GM23338 (cell line): Measurements from ENCODE around the gene SULT2B1. TPM values are rescaled to one million over a fixed set of nuclear protein-coding genes. Genes with fewer than 3 reads are reported as not detected.

Experiments
- ATAC-seq: fragments of 200-7000 bp; cut with Tn5 transposase; 3 replicates; pipeline ENCODE4 v1.9.1; 2020
- DNase-seq: peaks from one replicate; pipeline ENCODE4 v3.0.0-alpha.2; 2015; ENCODE audit warnings: low spot score
- H2AFZ ChIP-seq: fragments of 200-600 bp; sonication (generic); 2 replicates; pipeline ENCODE4 v1.8.0; 2016; ENCODE audit warnings: antibody characterized with exemption, mild to moderate bottlenecking, moderate library complexity
- H3F3A ChIP-seq: fragments of 200-600 bp; sonication (generic); replicated peaks from 2 replicates; pipeline ENCODE4 v1.8.0; 2017; ENCODE audit warnings: antibody characterized with exemption, mixed run types, low read depth
- H3K27ac ChIP-seq: fragments of 200-600 bp; sonication (generic); 2 replicates; pipeline ENCODE4 v1.6.1; 2016; ENCODE audit warnings: low read depth
- H3K27me3 ChIP-seq: fragments of 200-600 bp; sonication (generic); 2 replicates; pipeline ENCODE4 v1.8.0; 2016; ENCODE audit warnings: mild to moderate bottlenecking, mixed run types, moderate library complexity; ENCODE audit not compliant: insufficient read depth
- H3K36me3 ChIP-seq: fragments of 200-600 bp; sonication (generic); 2 replicates; pipeline ENCODE4 v1.8.0; 2016; ENCODE audit warnings: mild to moderate bottlenecking; ENCODE audit not compliant: insufficient read depth
- H3K4me1 ChIP-seq: fragments of 200-600 bp; sonication (generic); 2 replicates; pipeline ENCODE4 v1.8.0; 2016; ENCODE audit warnings: mild to moderate bottlenecking, moderate library complexity; ENCODE audit not compliant: insufficient read depth
- H3K4me2 ChIP-seq: fragments of 200-600 bp; sonication (generic); 2 replicates; pipeline ENCODE4 v1.7.1; 2017; ENCODE audit warnings: mixed run types
- H3K4me3 ChIP-seq: fragments of 200-600 bp; sonication (generic); 2 replicates; pipeline ENCODE4 v1.6.1; 2016; ENCODE audit warnings: mixed run types
- H3K79me2 ChIP-seq: fragments of 200-600 bp; sonication (generic); replicated peaks from 2 replicates; pipeline ENCODE4 v1.8.0; 2017; ENCODE audit warnings: mild to moderate bottlenecking; ENCODE audit not compliant: insufficient read depth
- H3K9me2 ChIP-seq: fragments of 200-600 bp; sonication (generic); 2 replicates; pipeline ENCODE4 v1.8.0; 2017; ENCODE audit not compliant: insufficient read depth
- H4K20me1 ChIP-seq: fragments of 200-600 bp; sonication (generic); replicated peaks from 2 replicates; pipeline ENCODE4 v1.8.0; 2017; ENCODE audit warnings: mild to moderate bottlenecking; ENCODE audit not compliant: insufficient read depth
- H3K27ac Mint-ChIP-seq: 2 replicates; pipeline ENCODE4 v1.8.0; 2020; ENCODE audit warnings: inconsistent platforms, mild to moderate bottlenecking, moderate library complexity, mixed read lengths
- H3K27me3 Mint-ChIP-seq: 3 replicates; pipeline ENCODE4 v1.8.0; 2022; ENCODE audit warnings: low read depth, mild to moderate bottlenecking, moderate library complexity, mixed read lengths, inconsistent platforms; ENCODE audit not compliant: insufficient read depth, poor library complexity
- H3K36me3 Mint-ChIP-seq: 3 replicates; pipeline ENCODE4 v1.8.0; 2021; ENCODE audit warnings: low read depth, mild to moderate bottlenecking, inconsistent platforms, moderate library complexity, mixed read lengths
- H3K4me1 Mint-ChIP-seq: 3 replicates; pipeline ENCODE4 v1.8.0; 2020; ENCODE audit warnings: mild to moderate bottlenecking, inconsistent platforms, mixed read lengths
- H3K4me3 Mint-ChIP-seq: 3 replicates; pipeline ENCODE4 v1.8.0; 2021; ENCODE audit warnings: moderate library complexity, mild to moderate bottlenecking, inconsistent platforms, mixed read lengths
- H3K9me3 Mint-ChIP-seq: 3 replicates; pipeline ENCODE4 v1.8.0; 2020; ENCODE audit warnings: moderate library complexity, mild to moderate bottlenecking, inconsistent platforms, mixed read lengths
- CREB1 ChIP-seq: fragments of 250-450 bp; sonication (Bioruptor Pico); IDR thresholded peaks from 2 replicates; pipeline ENCODE4 v1.5.0; 2020; ENCODE audit warnings: low read depth, mild to moderate bottlenecking, moderate library complexity
- EZH2 ChIP-seq: fragments of 200-600 bp; sonication (generic); IDR thresholded peaks from one replicate; pipeline ENCODE4 v1.8.0; 2017; ENCODE audit warnings: antibody characterized with exemption, mild to moderate bottlenecking, low read depth; ENCODE audit not compliant: unreplicated experiment
- EZH2phosphoT487 ChIP-seq: fragments of 200-600 bp; sonication (generic); IDR thresholded peaks from one replicate; pipeline ENCODE4 v1.8.1; 2018; ENCODE audit warnings: antibody characterized with exemption; ENCODE audit not compliant: unreplicated experiment
- JUNB ChIP-seq: IDR thresholded peaks from one replicate; pipeline ENCODE4 v1.6.1; 2016; ENCODE audit warnings: antibody characterized with exemption; ENCODE audit not compliant: unreplicated experiment
- NANOG ChIP-seq: IDR thresholded peaks from 2 replicates; pipeline ENCODE4 v1.6.1; 2016; ENCODE audit warnings: antibody characterized with exemption, borderline replicate concordance
- POLR2AphosphoS5 ChIP-seq: IDR thresholded peaks from 2 replicates; pipeline ENCODE4 v1.6.1; 2016; ENCODE audit warnings: antibody characterized with exemption, low read depth
- STAT1 ChIP-seq: IDR thresholded peaks from one replicate; pipeline ENCODE4 v1.6.1; 2016; ENCODE audit warnings: antibody characterized with exemption; ENCODE audit not compliant: unreplicated experiment
- ZNF114 ChIP-seq: fragments of 250-450 bp; sonication (Bioruptor Pico); IDR thresholded peaks from 2 replicates; pipeline ENCODE4 v1.5.0; 2020; ENCODE audit warnings: mild to moderate bottlenecking, moderate library complexity
- ZNF331 ChIP-seq: fragments of 250-450 bp; sonication (Bioruptor Pico); IDR thresholded peaks from 2 replicates; pipeline ENCODE4 v1.5.0; 2020; ENCODE audit warnings: low read depth, mild to moderate bottlenecking, moderate library complexity
- polyA plus RNA-seq: library from polyadenylated mRNA; unstranded; fragments of >200 nt; fragmentation: Nextera tagmentation; extraction: Ambion mirVana; gene quantifications from 2 replicates; pipeline ENCODE4 v1.2.1, GENCODE V29; 2016
- total RNA-seq: library from RNA; depleted of rRNA; stranded (reverse); fragments of >200 nt; shearing (Covaris generic); gene quantifications from 2 replicates; pipeline ENCODE4 v1.2.3, GENCODE V29; 2014
- TF ChIP-seq, protein P1 (sequence below), 2 experiments: fragments of 200-600 bp in 1 of 2; sonication (generic) in 1 of 2; conservative IDR thresholded peaks; 2 replicates each; pipeline versions ENCODE4 v1.5.1 to v1.6.1; 2016 to 2017; ENCODE audit warnings: antibody characterized with exemption in 2 of 2, low read depth in 2 of 2, mild to moderate bottlenecking in 2 of 2, moderate library complexity in 1 of 2
- TF ChIP-seq, protein P2 (sequence below): IDR thresholded peaks from 2 replicates; pipeline ENCODE4 v1.6.1; 2016; ENCODE audit warnings: antibody characterized with exemption

The SULT2B1 gene
- total and polyA plus RNA-seq, 2 experiments from 2014 or later = 1.3 to 2.5 TPM

- Histone ChIP-seq H4K20me1 (no peaks in the 10 kb centered on the region), H3K79me2 (no peaks in the 10 kb centered on the region), H3K27me3 (peaks cover 14% of the 10 kb centered on the region), H3K4me2 (peak overlapping the region; percentile 69), H3K27ac (no peak overlapping the region), H3F3A (peaks cover 49% of the 10 kb centered on the region), H3K36me3 (no peaks in the 10 kb centered on the region), H2AFZ (no peak overlapping the region), H3K4me1 (peaks cover 30% of the 10 kb centered on the region), H3K9me2 (no peaks in the 10 kb centered on the region), H3K4me3 (peak overlapping the region; percentile 29; the same call in 1 of the 2 replicates)
- Mint-ChIP-seq H3K4me1 (peaks cover 31% of the 10 kb centered on the region), H3K4me3 (peak overlapping the region; percentile 60), H3K27me3 (peaks cover 36% of the 10 kb centered on the region), H3K27ac (no peak overlapping the region), H3K36me3 (peaks cover 11% of the 10 kb centered on the region), H3K9me3 (no peaks in the 10 kb centered on the region; the same call in 2 of the 3 replicates)
- TF ChIP-seq STAT1 = no peak
- no peak for TF ChIP-seq POLR2AphosphoS5
- TF ChIP-seq EZH2phosphoT487 = no peak
- TF ChIP-seq NANOG = no peak
- TF ChIP-seq, protein P1, sequence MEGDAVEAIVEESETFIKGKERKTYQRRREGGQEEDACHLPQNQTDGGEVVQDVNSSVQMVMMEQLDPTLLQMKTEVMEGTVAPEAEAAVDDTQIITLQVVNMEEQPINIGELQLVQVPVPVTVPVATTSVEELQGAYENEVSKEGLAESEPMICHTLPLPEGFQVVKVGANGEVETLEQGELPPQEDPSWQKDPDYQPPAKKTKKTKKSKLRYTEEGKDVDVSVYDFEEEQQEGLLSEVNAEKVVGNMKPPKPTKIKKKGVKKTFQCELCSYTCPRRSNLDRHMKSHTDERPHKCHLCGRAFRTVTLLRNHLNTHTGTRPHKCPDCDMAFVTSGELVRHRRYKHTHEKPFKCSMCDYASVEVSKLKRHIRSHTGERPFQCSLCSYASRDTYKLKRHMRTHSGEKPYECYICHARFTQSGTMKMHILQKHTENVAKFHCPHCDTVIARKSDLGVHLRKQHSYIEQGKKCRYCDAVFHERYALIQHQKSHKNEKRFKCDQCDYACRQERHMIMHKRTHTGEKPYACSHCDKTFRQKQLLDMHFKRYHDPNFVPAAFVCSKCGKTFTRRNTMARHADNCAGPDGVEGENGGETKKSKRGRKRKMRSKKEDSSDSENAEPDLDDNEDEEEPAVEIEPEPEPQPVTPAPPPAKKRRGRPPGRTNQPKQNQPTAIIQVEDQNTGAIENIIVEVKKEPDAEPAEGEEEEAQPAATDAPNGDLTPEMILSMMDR (conservative IDR thresholded peaks at IDR 0.05; ENCODE audit: low read depth in 2 of 2) = no peak
- TF ChIP-seq ZNF114 (CRISPR knock-in tag) = no peak
- TF ChIP-seq, protein P2, sequence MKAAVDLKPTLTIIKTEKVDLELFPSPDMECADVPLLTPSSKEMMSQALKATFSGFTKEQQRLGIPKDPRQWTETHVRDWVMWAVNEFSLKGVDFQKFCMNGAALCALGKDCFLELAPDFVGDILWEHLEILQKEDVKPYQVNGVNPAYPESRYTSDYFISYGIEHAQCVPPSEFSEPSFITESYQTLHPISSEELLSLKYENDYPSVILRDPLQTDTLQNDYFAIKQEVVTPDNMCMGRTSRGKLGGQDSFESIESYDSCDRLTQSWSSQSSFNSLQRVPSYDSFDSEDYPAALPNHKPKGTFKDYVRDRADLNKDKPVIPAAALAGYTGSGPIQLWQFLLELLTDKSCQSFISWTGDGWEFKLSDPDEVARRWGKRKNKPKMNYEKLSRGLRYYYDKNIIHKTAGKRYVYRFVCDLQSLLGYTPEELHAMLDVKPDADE = no peak
- no peak for DNase-seq
- no peak for ATAC-seq
Observed at GRCh38 chr19:48634036-48634342, 82.0 kb downstream of the SULT2B1 start.

DNA sequence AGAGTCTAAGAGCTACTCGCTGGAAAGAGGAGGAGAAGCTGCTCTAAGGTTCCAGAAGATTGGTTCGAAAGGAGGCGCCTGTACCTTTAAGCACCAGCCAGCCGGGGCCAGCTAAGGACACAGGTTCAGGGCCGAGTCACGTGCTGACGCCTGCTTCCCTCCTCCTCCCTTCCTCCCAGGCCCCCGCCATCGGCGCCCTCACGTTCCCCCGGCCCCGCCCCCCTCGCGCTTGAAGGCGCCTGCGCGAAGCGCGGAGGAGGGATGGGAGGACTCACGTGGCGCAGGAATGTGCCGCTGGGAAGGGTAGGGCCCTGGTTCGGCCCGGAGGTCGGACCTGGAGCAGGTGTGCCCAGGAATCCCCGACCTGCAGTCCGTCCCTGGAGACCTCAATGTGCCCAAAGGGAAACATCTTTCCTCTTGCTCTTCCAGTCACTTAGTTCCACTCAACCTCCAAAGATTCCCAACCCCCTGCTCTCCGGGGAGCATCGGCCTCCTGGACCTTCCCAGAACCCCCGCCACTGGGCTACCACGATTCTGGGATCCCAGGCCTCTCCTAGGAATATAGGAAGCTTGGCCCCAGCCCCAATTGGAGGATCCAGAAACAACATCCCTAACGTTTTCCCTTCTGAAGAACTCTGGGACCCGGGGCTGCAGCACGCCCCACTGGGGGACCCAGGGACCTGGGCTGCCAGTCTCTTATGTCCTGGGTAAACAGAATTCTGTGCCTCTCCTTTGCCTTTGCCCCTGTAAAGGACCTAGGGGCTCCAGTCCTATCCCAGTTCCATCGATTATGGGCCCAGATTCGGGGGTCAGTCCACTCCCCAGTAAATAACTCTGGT is 82.7 kb downstream of the SULT2B1 start:
- H3K27ac Mint-ChIP-seq = peak overlapping the region; percentile 93
- H3K79me2 ChIP-seq = no peaks in the 10 kb centered on the region
- DNase-seq = peak; percentile 99
- H2AFZ ChIP-seq = no peak overlapping the region
- peak overlapping the region; percentile 72 for H3K4me3 Mint-ChIP-seq
- H3K4me1 Mint-ChIP-seq = peaks cover 36% of the 10 kb centered on the region
- H3K9me3 Mint-ChIP-seq = no peaks in the 10 kb centered on the region; the same call in 2 of the 3 replicates
- peaks cover 47% of the 10 kb centered on the region for H3F3A ChIP-seq
- peak overlapping the region; percentile 75 for H3K4me3 ChIP-seq
- H3K9me2 ChIP-seq = no peaks in the 10 kb centered on the region
- H3K36me3 Mint-ChIP-seq = peaks cover 16% of the 10 kb centered on the region
- peak; percentile 6 for ATAC-seq
- peak overlapping the region; percentile 88 for H3K27ac ChIP-seq
- peaks cover 14% of the 10 kb centered on the region for H3K27me3 ChIP-seq
- peaks cover 35% of the 10 kb centered on the region for H3K27me3 Mint-ChIP-seq
- no peaks in the 10 kb centered on the region for H4K20me1 ChIP-seq
- TF ChIP-seq POLR2AphosphoS5 = peak; percentile 62
- TF ChIP-seq ZNF114 (CRISPR knock-in tag) = no peak
- TF ChIP-seq, protein P2 = peak; percentile 32; the same call in 1 of the 2 replicates
- no peak for TF ChIP-seq ZNF331 (CRISPR knock-in tag)
- TF ChIP-seq JUNB = no peak
- no peak for TF ChIP-seq EZH2
- TF ChIP-seq NANOG = no peak
- peak; percentile 45; the same call in 1 of the 2 replicates for TF ChIP-seq CREB1
- H3K36me3 ChIP-seq = no peaks in the 10 kb centered on the region
- H3K4me1 ChIP-seq = peaks cover 37% of the 10 kb centered on the region
- peak overlapping the region; percentile 96 for H3K4me2 ChIP-seq
